HCT116 (cell line): ENCODE measurements around the gene RECQL5.

Source experiments
- POLR2A ChIP-seq: IDR thresholded peaks from 2 replicates; pipeline ENCODE4 v1.7.0; 2011; ENCODE audit warnings: borderline replicate concordance; ENCODE audit not compliant: insufficient read depth, insufficient read length; ENCODE audit errors: extremely low read depth
- RAD21 ChIP-seq: IDR thresholded peaks from 2 replicates; pipeline ENCODE4 v1.6.1; 2012; ENCODE audit warnings: low read depth, mild to moderate bottlenecking
- SP1 ChIP-seq: IDR thresholded peaks from 2 replicates; pipeline ENCODE4 v1.6.1; 2012; ENCODE audit warnings: low read depth
- ZFX ChIP-seq: fragments of 450-650 bp; IDR thresholded peaks from 2 replicates; pipeline ENCODE4 v1.6.1; 2017
- TF ChIP-seq, protein P1 (sequence below): IDR thresholded peaks from 2 replicates; pipeline ENCODE4 v1.6.1; 2012
- TF ChIP-seq, protein P2 (sequence below), 3 experiments: fragments of 200-600 bp in 1 of 3; sonication (generic) in 1 of 3; IDR thresholded peaks in 2 of 3; conservative IDR thresholded peaks in 1 of 3; 2 replicates each; pipeline ENCODE4 v1.5.1; 2012 to 2017; ENCODE audit warnings: low read depth in 2 of 3, low read length in 2 of 3, antibody characterized with exemption in 1 of 3, borderline replicate concordance in 1 of 3, control low read depth in 1 of 3, mild to moderate bottlenecking in 1 of 3, mixed read lengths in 1 of 3, mixed run types in 1 of 3, moderate library complexity in 1 of 3; ENCODE audit not compliant: insufficient read depth in 1 of 3

DNA sequence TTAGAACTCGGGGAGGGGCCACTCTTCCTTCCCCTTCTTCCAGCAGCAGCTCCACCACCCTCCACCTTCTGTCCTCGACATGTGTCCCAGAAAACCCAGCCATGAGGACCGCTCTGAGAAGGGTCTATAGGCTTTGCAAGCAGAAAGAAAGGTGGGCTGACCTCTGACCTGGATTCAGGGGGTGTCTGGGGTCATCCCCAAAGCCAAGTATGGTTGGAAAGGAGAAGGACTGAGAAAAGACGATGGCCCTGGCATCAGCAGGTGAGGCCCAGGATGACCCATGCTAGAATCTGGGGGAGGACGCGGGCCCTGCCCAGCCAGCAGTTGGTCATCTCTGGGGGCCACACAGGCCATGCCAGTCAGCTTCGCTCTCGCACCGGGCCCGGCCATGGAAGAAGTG, 39.9 kb downstream of the RECQL5 start:
- TF ChIP-seq, protein P1, sequence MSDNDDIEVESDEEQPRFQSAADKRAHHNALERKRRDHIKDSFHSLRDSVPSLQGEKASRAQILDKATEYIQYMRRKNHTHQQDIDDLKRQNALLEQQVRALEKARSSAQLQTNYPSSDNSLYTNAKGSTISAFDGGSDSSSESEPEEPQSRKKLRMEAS = no peak
- TF ChIP-seq ZFX (no peak), SP1 (no peak), RAD21 (no peak), POLR2A (no peak)
- TF ChIP-seq, protein P2, sequence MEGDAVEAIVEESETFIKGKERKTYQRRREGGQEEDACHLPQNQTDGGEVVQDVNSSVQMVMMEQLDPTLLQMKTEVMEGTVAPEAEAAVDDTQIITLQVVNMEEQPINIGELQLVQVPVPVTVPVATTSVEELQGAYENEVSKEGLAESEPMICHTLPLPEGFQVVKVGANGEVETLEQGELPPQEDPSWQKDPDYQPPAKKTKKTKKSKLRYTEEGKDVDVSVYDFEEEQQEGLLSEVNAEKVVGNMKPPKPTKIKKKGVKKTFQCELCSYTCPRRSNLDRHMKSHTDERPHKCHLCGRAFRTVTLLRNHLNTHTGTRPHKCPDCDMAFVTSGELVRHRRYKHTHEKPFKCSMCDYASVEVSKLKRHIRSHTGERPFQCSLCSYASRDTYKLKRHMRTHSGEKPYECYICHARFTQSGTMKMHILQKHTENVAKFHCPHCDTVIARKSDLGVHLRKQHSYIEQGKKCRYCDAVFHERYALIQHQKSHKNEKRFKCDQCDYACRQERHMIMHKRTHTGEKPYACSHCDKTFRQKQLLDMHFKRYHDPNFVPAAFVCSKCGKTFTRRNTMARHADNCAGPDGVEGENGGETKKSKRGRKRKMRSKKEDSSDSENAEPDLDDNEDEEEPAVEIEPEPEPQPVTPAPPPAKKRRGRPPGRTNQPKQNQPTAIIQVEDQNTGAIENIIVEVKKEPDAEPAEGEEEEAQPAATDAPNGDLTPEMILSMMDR (IDR thresholded peaks at IDR 0.05 in 2 of 3, conservative IDR thresholded peaks at IDR 0.05 in 1 of 3; ENCODE audit: borderline replicate concordance in 1 of 3, insufficient read depth in 1 of 3, low read depth in 2 of 3, low read length in 2 of 3) = no peak
